HCT116 (cell line): ENCODE data around the gene CDC6. TPM values are rescaled to one million over a fixed set of nuclear protein-coding genes. Genes with fewer than 3 reads are reported as not detected.

Experiments
- ATAC-seq: fragments of 200-7000 bp; cut with Tn5 transposase; 2 replicates; pipeline ENCODE4 v1.9.1; 2020; ENCODE audit warnings: mild to moderate bottlenecking, moderate library complexity
- BruUV-seq: library from RNA; stranded (reverse); fragments of 400-500 nt; replicated peaks from 2 replicates; lab custom pipeline; 2021; lab: Mats Ljungman, UMichigan
- CTCF ChIA-PET: fragments of 300-600 bp; sonication (Branson Sonifier 250); formaldehyde crosslinking; loops from one replicate; lab custom pipeline; 2021; ENCODE audit warnings: antibody characterized with exemption; lab: Charles Lee
- POLR2A ChIA-PET: fragments of 300-600, 350-600 bp; sonication (Branson Sonifier 250); formaldehyde crosslinking; loops from one replicate; lab custom pipeline; 2021; ENCODE audit warnings: antibody characterized with exemption; lab: Charles Lee
- RAD21 ChIA-PET, 2 experiments: fragments of 300-600 bp; sonication (Branson Sonifier 250); formaldehyde crosslinking; loops; one replicate each; lab custom pipeline; 2023; ENCODE audit warnings: low total read pairs in 2 of 2; ENCODE audit not compliant: uncharacterized antibody in 2 of 2, unreplicated experiment in 2 of 2, low non-redundant PET in 1 of 2; lab: Charles Lee
- DNase-seq: peaks from one replicate; pipeline ENCODE4 v3.0.0-alpha.2; 2010; ENCODE audit warnings: low read depth, low spot score
- H2AFZ ChIP-seq: fragments of 200-600 bp; shearing (Covaris generic), sonication (generic); 2 replicates; pipeline ENCODE4 v1.6.1; 2017; ENCODE audit warnings: low read depth, mixed run types, mixed read lengths, antibody characterized with exemption, low read length; ENCODE audit not compliant: poor library complexity, severe bottlenecking
- H3K27ac ChIP-seq: 2 replicates; pipeline ENCODE4 v1.5.1; 2012; ENCODE audit warnings: low read depth, low read length
- H3K27me3 ChIP-seq: fragments of 200-600 bp; sonication (generic); 2 replicates; pipeline ENCODE4 v1.6.1; 2016; ENCODE audit warnings: mixed run types, low read length, mixed read lengths; ENCODE audit not compliant: insufficient read depth
- H3K36me3 ChIP-seq, 2 experiments: fragments of 200-500 bp in 1 of 2; fragments of 200-600 bp in 1 of 2; sonication (Bioruptor generic) in 1 of 2; sonication (generic) in 1 of 2; 2 replicates each; pipeline versions ENCODE4 v1.5.1 to v1.6.1; 2014 to 2016; ENCODE audit warnings: low read length in 2 of 2, inconsistent platforms in 1 of 2, mixed read lengths in 1 of 2, mixed run types in 1 of 2; ENCODE audit not compliant: insufficient read depth in 2 of 2, control insufficient read depth in 1 of 2
- H3K4me1 ChIP-seq, 2 experiments: fragments of 200-600 bp in 1 of 2; sonication (generic) in 1 of 2; 2 replicates each; pipeline versions ENCODE4 v1.5.1 to v1.6.1; 2012 to 2017; ENCODE audit warnings: low read length in 2 of 2, inconsistent platforms in 1 of 2, mild to moderate bottlenecking in 1 of 2, mixed read lengths in 1 of 2, mixed run types in 1 of 2, moderate library complexity in 1 of 2; ENCODE audit not compliant: insufficient read depth in 2 of 2, control insufficient read depth in 1 of 2
- H3K4me2 ChIP-seq: fragments of 200-600 bp; sonication (generic); 2 replicates; pipeline ENCODE4 v1.6.1; 2017; ENCODE audit warnings: mixed run types, low read length, mixed read lengths
- H3K4me3 ChIP-seq, 2 experiments: fragments of 200-600 bp in 1 of 2; sonication (generic) in 1 of 2; replicated peaks in 1 of 2; 2 replicates each; pipeline ENCODE4 v1.5.1; 2011 to 2016; ENCODE audit warnings: low read length in 2 of 2, control low read depth in 1 of 2, low read depth in 1 of 2, mild to moderate bottlenecking in 1 of 2, mixed read lengths in 1 of 2, mixed run types in 1 of 2
- H3K79me2 ChIP-seq: fragments of 200-600 bp; sonication (generic); 2 replicates; pipeline ENCODE4 v1.6.1; 2017; ENCODE audit warnings: mild to moderate bottlenecking, mixed run types, low read length, moderate library complexity, mixed read lengths; ENCODE audit not compliant: insufficient read depth
- H3K9ac ChIP-seq: fragments of 200-600 bp; sonication (generic); 2 replicates; pipeline ENCODE4 v1.6.1; 2016; ENCODE audit warnings: low read length, mixed read lengths
- H3K9me2 ChIP-seq: fragments of 200-600 bp; sonication (generic), shearing (Covaris generic); 2 replicates; pipeline ENCODE4 v1.6.1; 2017; ENCODE audit warnings: mixed run types, mild to moderate bottlenecking, moderate library complexity; ENCODE audit not compliant: insufficient read depth
- H3K9me3 ChIP-seq, 2 experiments: fragments of 200-500 bp in 1 of 2; fragments of 200-600 bp in 1 of 2; sonication (Bioruptor generic) in 1 of 2; sonication (generic) in 1 of 2; 2 replicates each; pipeline ENCODE4 v1.6.1; 2014 to 2017; ENCODE audit warnings: low read length in 2 of 2, mixed read lengths in 2 of 2, inconsistent platforms in 1 of 2, low read depth in 1 of 2, mild to moderate bottlenecking in 1 of 2, mixed run types in 1 of 2, moderate library complexity in 1 of 2; ENCODE audit not compliant: control insufficient read depth in 1 of 2, insufficient read depth in 1 of 2
- H4K20me1 ChIP-seq: fragments of 200-600 bp; sonication (generic), shearing (Covaris generic); 2 replicates; pipeline ENCODE4 v1.6.1; 2017; ENCODE audit warnings: mixed run types, mild to moderate bottlenecking, moderate library complexity; ENCODE audit not compliant: insufficient read depth
- CBX3 ChIP-seq: IDR thresholded peaks from 2 replicates; pipeline ENCODE4 v1.6.1; 2012; ENCODE audit warnings: low read depth
- CEBPB ChIP-seq: IDR thresholded peaks from 2 replicates; pipeline ENCODE4 v1.6.1; 2012; ENCODE audit warnings: low read depth
- EGR1 ChIP-seq: IDR thresholded peaks from 2 replicates; pipeline ENCODE4 v1.6.1; 2012; ENCODE audit warnings: low read depth
- ELF1 ChIP-seq: IDR thresholded peaks from 2 replicates; pipeline ENCODE4 v1.6.1; 2012; ENCODE audit warnings: low read depth, borderline replicate concordance
- EZH2 ChIP-seq: fragments of 200-600 bp; sonication (generic); IDR thresholded peaks from 2 replicates; pipeline ENCODE4 v1.6.1; 2017; ENCODE audit warnings: antibody characterized with exemption, mixed run types
- EZH2phosphoT487 ChIP-seq: fragments of 200-600 bp; IDR thresholded peaks from 2 replicates; pipeline ENCODE4 v1.6.1; 2018; ENCODE audit warnings: antibody characterized with exemption, borderline replicate concordance
- FOSL1 ChIP-seq: IDR thresholded peaks from 2 replicates; pipeline ENCODE4 v1.6.1; 2012; ENCODE audit warnings: low read depth
- JUND ChIP-seq: IDR thresholded peaks from 2 replicates; pipeline ENCODE4 v1.6.1; 2012
- MAX ChIP-seq: IDR thresholded peaks from 2 replicates; pipeline ENCODE4 v1.6.1; 2012
- POLR2A ChIP-seq: IDR thresholded peaks from 2 replicates; pipeline ENCODE4 v1.7.0; 2011; ENCODE audit warnings: borderline replicate concordance; ENCODE audit not compliant: insufficient read depth, insufficient read length; ENCODE audit errors: extremely low read depth
- POLR2AphosphoS5 ChIP-seq: IDR thresholded peaks from 2 replicates; pipeline ENCODE4 v1.6.1; 2011; ENCODE audit warnings: mild to moderate bottlenecking, low read depth, low read length, moderate library complexity
- SIN3A ChIP-seq: IDR thresholded peaks from 2 replicates; pipeline ENCODE4 v1.6.1; 2012; ENCODE audit warnings: low read depth
- SP1 ChIP-seq: IDR thresholded peaks from 2 replicates; pipeline ENCODE4 v1.6.1; 2012; ENCODE audit warnings: low read depth
- SRF ChIP-seq: IDR thresholded peaks from 2 replicates; pipeline ENCODE4 v1.6.1; 2012; ENCODE audit warnings: low read depth
- TCF7L2 ChIP-seq: IDR thresholded peaks from 2 replicates; pipeline ENCODE4 v1.7.0; 2011; ENCODE audit warnings: borderline replicate concordance, inconsistent platforms; ENCODE audit not compliant: insufficient read depth, insufficient read length; ENCODE audit errors: extremely low read depth
- ZNF274 ChIP-seq: fragments of 200-500 bp; sonication (Bioruptor generic); IDR thresholded peaks from 2 replicates; pipeline ENCODE4 v1.6.1; 2014; ENCODE audit warnings: mild to moderate bottlenecking, low read depth, low read length, inconsistent platforms
- intact Hi-C: fragments of 100-400 bp; cut with micrococcal nuclease; formaldehyde crosslinking; loops from 2 replicates; pipeline ENCODE4 v1.10.0; 2022
- total RNA-seq: library from RNA; stranded (reverse); gene quantifications from one replicate; pipeline ENCODE4 v1.2.1, GENCODE V29; 2021; ENCODE audit not compliant: unreplicated experiment

CDC6 gene
- total RNA-seq, 1 experiment from 2014 or later: 117 TPM

- ATAC-seq (no peak), DNase-seq (no peak)
- H3K9ac ChIP-seq: no peak overlapping the region
- H3K9me2 ChIP-seq: no peaks in the 10 kb centered on the region
- H2AFZ ChIP-seq: no peak overlapping the region
- RAD21 ChIA-PET: no interaction called here
- H3K79me2 ChIP-seq: peaks cover 76% of the 10 kb centered on the region
- H3K27ac ChIP-seq: no peak overlapping the region
- H3K27me3 ChIP-seq: no peaks in the 10 kb centered on the region
- CTCF ChIA-PET: no interaction called here
- BruUV-seq: no TSS peak
- no peak overlapping the region for H3K4me3 ChIP-seq
- no peaks in the 10 kb centered on the region; the same call in 1 of the 2 replicates for H4K20me1 ChIP-seq
- H3K9me3 ChIP-seq: no peaks in the 10 kb centered on the region
- intact Hi-C loops: no loop called here
- POLR2A ChIA-PET: no interaction called here
- H3K4me1 ChIP-seq: peaks cover 30 to 56% of the 10 kb centered on the region in 2 experiments
- H3K4me2 ChIP-seq: no peak overlapping the region
- TF ChIP-seq TCF7L2: no peak
- no peak for TF ChIP-seq MAX
- no peak for TF ChIP-seq ZNF274
- TF ChIP-seq EGR1: no peak
- TF ChIP-seq SRF: no peak
- no peak for TF ChIP-seq EZH2phosphoT487
- no peak for TF ChIP-seq POLR2AphosphoS5
- no peak for TF ChIP-seq FOSL1
- TF ChIP-seq SIN3A: no peak
- TF ChIP-seq CBX3: no peak
- TF ChIP-seq CEBPB: no peak
- no peak for TF ChIP-seq ELF1
- no peak for TF ChIP-seq SP1
- TF ChIP-seq POLR2A: no peak
- TF ChIP-seq JUND: no peak
- no peak for TF ChIP-seq EZH2
- H3K36me3 ChIP-seq: peaks cover 0 to 4% of the 10 kb centered on the region in 2 experiments; a peak in 1 of 4 replicates
These were observed 50.4 kb downstream of the CDC6 start for GRCh38 chr17:40338058-40338457.
